ENCODE results near the gene AGGF1.
"Not testable (repeated sequence)": the region's sequence is repeated elsewhere in the genome, so short reads cannot be mapped to it uniquely, and the experiment has no call there.

The AGGF1 gene

GRCh38 chr5:77030097-77031071 lies at the start of gene AGGF1:
Gene AGGF1 (plus strand): TSS chr5:77030404. CDS start chr5:77030767, 363 bp downstream.
- DNase-seq (ENCODE audit: low read depth in 2 of 2, low spot score in 1 of 2), result peak; percentile 63 to 77

- DNase-seq (ENCODE audit: low read depth in 2 of 2, low spot score in 1 of 2), result no peak
Measured at GRCh38 chr5:76980518-76981144, 49.6 kb upstream of the AGGF1 start.

- no peak for DNase-seq (ENCODE audit: low read depth in 2 of 2, low spot score in 1 of 2)
Measured at GRCh38 chr5:76982450-76982849, 47.8 kb upstream of the AGGF1 start.

GRCh38 chr5:76983468-76983867 lies 46.7 kb upstream of the AGGF1 start:
- no peak for DNase-seq (ENCODE audit: low read depth in 2 of 2, low spot score in 1 of 2)

DNA sequence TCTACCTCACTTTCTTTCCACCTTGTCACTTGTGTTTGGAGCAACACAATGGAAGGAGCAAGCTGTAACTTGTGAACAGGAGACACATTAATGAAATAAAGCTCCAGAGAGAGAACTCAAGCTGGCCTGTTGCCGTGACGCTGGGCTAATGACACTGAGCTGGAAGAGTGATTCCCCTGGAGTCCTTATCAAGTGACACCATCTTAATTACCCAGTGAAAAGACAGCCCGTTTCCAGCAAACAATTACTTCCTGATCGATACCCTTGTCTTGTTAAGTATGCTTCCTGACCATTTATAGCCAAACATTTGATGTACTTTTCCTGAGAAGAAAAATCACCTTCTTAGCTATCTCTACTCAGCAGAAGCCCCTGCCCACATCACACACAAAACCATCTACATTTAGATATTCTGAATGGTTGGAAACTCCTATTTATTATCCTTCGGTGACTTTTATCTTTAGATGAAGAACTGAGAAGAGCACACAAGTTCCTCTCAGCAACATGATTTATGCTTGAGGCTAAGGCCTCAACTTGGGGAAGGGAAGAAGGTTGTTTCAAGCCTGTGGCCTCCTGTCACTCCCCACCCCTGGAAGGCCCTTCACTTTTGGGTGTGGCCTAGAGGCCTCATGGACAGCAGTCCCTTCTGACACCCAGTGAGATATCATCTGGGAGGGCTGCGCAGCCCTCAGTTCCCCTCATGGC lies 43.2 kb upstream of the AGGF1 start:
- no peak for DNase-seq (ENCODE audit: low read depth in 2 of 2, low spot score in 1 of 2)

DNA sequence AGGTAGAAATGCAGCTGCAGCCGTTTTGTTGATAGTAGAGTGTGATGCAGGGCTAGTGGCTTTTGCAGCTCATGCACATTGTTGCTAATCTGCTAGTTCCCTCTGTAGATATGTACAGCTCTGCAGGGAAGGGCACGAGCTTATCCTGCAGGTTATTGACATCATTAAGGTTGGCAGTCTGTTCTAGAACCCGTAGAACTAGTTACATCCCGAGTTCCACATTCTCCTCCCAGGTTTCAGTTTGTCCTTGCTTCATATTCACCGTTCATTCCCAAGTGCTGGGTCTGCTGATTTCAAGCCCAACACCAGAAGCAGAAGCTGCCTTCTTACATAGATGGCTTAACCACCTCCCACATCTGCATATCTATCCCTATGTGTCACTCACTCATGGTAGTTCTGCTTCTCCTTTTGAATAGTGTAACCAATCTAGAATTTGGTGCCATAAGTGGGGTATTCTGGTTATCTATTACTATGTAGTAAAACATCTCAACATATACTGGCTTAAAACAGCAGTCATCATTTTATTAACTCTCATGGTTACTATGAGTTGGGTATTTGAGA lies 39.2 kb upstream of the AGGF1 start:
- no peak for DNase-seq (ENCODE audit: low read depth in 2 of 2, low spot score in 1 of 2)

DNA sequence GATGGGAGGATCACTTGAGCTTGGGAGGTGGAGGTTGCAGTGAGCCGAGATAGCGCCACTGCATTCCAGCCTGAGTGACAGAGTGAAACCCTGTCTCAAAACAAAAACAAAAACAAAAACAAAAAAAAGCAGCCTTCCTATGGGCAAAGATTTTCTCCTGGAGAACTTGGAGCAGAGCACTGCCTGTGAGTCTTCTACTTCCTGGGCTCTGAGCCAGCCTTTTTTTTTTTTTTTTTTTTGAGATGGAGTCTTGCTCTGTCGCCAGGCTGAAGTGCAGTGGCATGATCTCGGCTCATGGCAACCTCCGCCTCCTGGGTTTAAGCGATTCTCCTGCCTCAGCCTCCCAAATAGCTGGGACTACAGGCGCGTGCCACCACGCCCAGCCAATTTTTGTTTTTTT lies 36.8 kb upstream of the AGGF1 start:
- not testable (repeated sequence) for DNase-seq (ENCODE audit: low read depth in 2 of 2, low spot score in 1 of 2)

DNA sequence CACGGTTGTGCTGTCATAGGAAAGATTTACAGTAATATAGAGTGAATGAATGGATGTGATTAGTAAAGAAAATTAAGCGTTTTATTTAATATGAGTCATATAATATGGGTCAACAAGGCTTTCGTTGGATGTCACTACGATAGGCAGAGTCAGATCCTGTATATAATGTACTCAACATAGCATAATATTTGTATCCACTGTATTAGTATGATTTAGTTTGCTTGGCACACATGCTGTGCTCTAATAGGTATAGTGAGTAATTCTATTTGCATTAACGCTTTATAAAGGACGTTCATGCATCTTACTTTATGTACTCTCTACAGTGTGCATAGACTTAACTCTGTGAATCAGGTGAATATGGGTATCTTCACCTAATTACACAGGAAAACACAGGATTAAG lies 35.9 kb upstream of the AGGF1 start:
- no peak for DNase-seq (ENCODE audit: low read depth in 2 of 2, low spot score in 1 of 2)

- not testable (repeated sequence) for DNase-seq (ENCODE audit: low read depth in 2 of 2, low spot score in 1 of 2)
Measured at GRCh38 chr5:76998251-76998650, 32.0 kb upstream of the AGGF1 start.

DNA sequence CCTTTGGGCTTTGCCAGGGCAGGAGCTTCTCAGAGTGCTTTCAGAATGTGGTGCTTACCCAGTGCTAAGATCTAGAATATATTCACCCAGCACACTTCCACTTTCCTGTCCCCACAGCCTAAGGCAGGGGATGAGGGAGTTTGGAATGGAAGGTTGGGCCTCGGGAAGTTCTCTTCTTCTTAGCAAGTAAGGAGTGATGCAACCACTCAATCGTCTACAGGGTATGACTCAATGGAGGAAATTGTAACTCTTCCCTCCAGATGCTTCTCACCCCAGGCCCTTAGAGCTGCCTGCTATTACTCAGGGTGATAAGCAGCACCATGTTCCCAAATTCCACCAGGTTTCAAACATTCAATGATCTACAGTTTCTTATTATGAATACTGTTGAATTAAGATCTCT lies 30.8 kb upstream of the AGGF1 start:
- DNase-seq (ENCODE audit: low read depth in 2 of 2, low spot score in 1 of 2), result no peak

DNA sequence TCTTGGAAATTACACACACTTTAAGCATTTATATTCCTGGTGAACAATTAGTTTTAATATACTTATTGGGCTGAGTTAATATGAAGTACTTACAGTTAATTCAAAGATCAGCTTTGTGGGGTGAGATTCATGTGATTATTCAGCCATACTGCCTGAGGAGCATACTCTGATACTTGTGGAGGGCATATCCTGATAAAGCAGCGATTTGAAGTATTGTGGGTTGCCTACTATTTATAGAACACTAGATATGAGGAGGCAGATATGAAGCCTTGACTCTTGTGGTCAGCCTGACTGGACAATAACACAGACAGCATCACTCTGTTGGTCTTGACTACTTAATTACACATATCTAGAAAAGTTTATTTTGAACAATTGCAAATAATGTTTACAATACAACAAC lies 27.0 kb upstream of the AGGF1 start:
- no peak for DNase-seq (ENCODE audit: low read depth in 2 of 2, low spot score in 1 of 2)

GRCh38 chr5:77006124-77006523 lies 24.1 kb upstream of the AGGF1 start:
- no peak for DNase-seq (ENCODE audit: low read depth in 2 of 2, low spot score in 1 of 2)

DNA sequence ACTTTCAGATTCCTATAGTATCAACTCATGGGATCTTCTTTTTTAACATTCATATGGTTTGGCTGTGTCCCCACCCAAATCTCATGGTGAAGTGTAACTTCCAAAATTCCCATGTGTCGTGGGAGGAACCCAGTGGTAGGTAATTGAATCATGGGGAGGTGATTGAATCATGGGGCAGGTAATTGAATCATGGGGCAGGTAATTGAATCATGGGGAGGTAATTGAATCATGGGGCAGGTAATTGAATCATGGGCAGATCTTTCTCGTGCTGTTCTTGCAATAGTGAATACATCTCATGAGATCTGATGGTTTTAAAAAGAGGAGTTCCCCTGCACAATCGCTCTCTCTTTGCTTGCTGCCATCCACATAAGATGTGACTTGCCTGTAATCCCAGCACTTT lies 21.8 kb upstream of the AGGF1 start:
- no peak for DNase-seq (ENCODE audit: low read depth in 2 of 2, low spot score in 1 of 2)

DNA sequence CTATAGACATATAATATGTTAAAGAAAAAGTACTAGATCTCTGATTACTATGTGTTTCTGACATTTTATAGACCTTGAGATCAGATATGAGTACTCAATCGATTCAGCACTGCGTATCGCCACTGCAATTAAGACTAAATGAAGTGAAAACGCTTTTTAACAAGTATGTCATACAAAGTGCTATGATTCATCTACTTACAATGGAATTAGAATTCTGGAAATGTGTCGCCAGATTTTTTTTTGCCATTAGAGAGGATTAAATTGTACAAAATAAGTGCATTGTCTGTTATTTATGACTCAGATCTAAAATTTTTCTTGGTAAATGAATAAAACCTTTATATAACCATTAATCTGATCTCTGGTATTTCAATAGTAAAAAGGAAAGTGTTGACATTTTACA lies 20.0 kb upstream of the AGGF1 start:
- DNase-seq (ENCODE audit: low read depth in 2 of 2, low spot score in 1 of 2), result no peak

- no peak for DNase-seq (ENCODE audit: low read depth in 2 of 2, low spot score in 1 of 2)
Measured at GRCh38 chr5:77011498-77011897, 18.7 kb upstream of the AGGF1 start.

DNA sequence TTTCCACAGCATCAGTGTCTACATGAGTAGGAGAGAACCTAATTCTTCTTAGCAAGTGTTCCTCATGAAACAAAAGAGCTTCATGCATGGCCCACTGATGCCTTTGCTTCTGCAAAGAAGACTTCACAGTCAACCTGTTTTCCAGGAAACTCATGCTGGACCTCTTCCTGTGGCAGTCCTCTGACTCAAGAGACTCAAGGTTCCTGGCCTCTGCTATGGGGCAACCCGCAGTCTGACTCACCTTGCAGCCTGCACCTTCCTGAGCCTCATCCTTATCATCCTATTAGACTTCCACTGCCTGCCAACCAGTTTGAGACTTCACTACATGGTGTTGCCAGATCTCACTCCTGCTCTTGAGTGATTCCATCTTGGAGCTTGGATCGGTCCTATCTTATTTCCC lies 17.6 kb upstream of the AGGF1 start:
- no peak for DNase-seq (ENCODE audit: low read depth in 2 of 2, low spot score in 1 of 2)

DNA sequence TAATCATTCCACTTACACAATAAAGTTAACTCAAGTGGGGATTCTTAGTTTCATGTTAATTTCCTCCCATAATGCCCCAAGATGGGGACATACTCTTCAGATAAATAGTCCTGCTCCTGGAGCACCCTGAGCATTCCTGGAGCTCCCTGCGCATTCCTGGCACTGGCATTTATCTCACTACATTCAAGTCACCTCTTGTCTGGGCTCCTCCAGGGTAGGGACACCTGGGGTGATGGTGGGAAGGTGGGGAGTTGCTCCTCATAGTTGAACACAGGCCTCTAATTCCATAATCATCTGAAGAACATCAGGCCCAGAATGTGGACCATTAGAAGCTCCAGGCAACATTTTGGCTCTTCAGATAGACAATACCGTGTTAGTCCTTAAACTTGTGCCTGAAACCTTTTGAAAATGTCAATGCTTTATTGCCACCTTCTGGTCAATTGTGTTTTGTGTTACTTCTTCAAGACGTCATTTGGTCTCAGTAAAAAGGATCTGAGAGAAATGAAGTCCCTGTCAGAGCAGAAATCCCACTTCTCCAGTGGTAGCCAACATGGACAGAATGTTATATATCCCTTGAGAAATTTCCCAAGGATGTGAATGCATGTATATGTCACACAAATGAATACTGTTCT lies 14.2 kb upstream of the AGGF1 start:
- no peak for DNase-seq (ENCODE audit: low read depth in 2 of 2, low spot score in 1 of 2)

GRCh38 chr5:77016962-77017361 lies 13.2 kb upstream of the AGGF1 start:
- DNase-seq (ENCODE audit: low read depth in 2 of 2, low spot score in 1 of 2), result no peak

DNA sequence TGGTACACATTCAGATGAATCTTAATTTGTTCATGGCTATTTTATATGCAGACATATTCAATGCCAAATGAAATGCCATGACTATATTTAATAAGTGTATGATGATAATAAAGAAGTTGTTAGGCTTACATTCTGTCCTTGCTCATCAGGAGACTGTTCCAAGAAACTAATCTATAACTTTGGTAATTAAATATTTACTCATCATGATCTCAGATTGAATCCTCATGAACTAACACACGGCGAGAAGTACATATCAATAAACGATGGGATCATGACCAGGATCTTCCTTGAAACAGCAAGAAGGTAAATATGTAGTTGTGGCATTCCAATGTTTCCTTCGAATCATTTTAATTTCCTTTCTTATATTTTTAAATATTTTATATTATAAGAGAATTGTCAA lies 12.5 kb upstream of the AGGF1 start:
- no peak for DNase-seq (ENCODE audit: low read depth in 2 of 2, low spot score in 1 of 2)

DNA sequence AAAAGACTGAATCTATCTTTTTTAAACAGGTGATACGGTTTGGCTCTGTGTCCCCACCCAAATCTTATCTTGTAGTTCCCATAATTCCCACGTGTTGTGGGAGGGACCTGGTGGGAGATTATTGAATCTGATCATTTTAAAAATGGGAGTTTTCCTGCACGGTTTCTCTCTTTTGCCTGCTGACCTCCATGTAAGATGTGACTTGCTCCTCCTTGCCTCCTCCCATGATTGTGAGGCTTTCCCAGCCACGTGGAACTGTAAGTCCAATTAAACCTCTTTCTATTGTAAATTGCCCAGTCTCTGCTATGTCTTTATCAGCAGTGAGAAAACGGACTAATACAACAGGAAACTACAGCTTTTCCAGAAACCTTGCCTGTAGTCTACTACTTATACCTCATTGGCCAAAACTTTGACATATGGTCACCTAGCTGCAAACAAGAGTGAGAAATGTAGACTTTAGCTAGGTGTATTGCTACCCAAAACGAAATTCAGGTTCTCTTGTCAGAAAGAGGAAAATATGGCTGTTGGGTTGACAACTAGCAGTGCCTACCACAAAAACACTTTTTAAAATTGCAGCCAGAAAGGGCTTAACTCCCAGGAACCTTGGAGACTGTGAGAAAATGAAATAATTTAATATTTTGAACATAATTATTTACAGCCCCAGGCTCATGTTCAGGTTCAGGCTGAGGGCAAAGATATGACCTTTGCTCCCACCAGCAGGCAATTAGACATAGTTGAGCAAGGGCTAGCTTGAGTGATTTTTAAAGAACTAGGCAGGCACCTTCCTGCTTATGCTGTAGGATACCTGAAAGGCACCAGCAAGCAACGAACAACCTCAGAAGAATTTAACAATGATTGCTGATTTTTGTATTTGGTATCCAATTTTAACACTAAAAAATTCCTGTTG lies 7.4 kb upstream of the AGGF1 start:
- DNase-seq (ENCODE audit: low read depth in 2 of 2, low spot score in 1 of 2), result no peak
